ENCODE results near the gene TBATA. TPM values are rescaled to one million over a fixed set of nuclear protein-coding genes. Genes with fewer than 3 reads are reported as not detected.

The TBATA gene
- not detected in 3 replicates for polyA plus RNA-seq
- polyA plus RNA-seq (2011; ENCODE audit: low read depth) = not detected
- polyA plus RNA-seq (2011; cell fraction: cytosol; rRNA removed) = not detected in 2 replicates
- not detected in 2 replicates for polyA plus RNA-seq (2011; cell fraction: nucleus; rRNA removed)
- polyA plus RNA-seq (2012; ENCODE audit: low replicate concordance) = not detected in 2 replicates
- not detected in 3 replicates for polyA minus RNA-seq
- polyA minus RNA-seq (2011; cell fraction: cytosol; rRNA and poly(A)+ RNA removed) = not detected
- not detected in 2 replicates for polyA minus RNA-seq (2011; cell fraction: nucleus; rRNA and poly(A)+ RNA removed)

- no peak for TF ChIP-seq EZH2 (IDR thresholded peaks at IDR 0.05; ENCODE audit: low read length)
- no peak for TF ChIP-seq CTCF (optimal IDR thresholded peaks at IDR 0.05 in 1 of 3, IDR thresholded peaks at IDR 0.05 in 1 of 3, conservative IDR thresholded peaks at IDR 0.05 in 1 of 3; ENCODE audit: extremely low read depth in 1 of 3, insufficient read depth in 2 of 3, low read length in 3 of 3)
- Histone ChIP-seq H3K9me1 (ENCODE audit: control insufficient read depth, extremely low read depth, insufficient read depth, low read length) (no peaks in the 10 kb centered on the region), H3K4me2 (ENCODE audit: control insufficient read depth, extremely low read depth, insufficient read depth, low read depth, low read length) (no peak within 1 kb of the TSS), H3K79me2 (ENCODE audit: control insufficient read depth, insufficient read depth, low read length) (no peaks in the 10 kb centered on the region), H4K20me1 (ENCODE audit: control insufficient read depth, extremely low read depth, insufficient read depth, low read length) (no peaks in the 10 kb centered on the region), H3K36me3 (ENCODE audit: control insufficient read depth in 2 of 2, extremely low read depth in 1 of 2, insufficient read depth in 2 of 2, low read length in 2 of 2) (no peaks in the 10 kb centered on the region), H3K27ac (ENCODE audit: control insufficient read depth, insufficient read depth, low read length) (no peak within 1 kb of the TSS), H3K9ac (ENCODE audit: control insufficient read depth, extremely low read depth, insufficient read depth, low read length) (no peak within 1 kb of the TSS), H3K27me3 (ENCODE audit: control insufficient read depth, extremely low read depth, insufficient read depth, low read length) (peaks cover 10% of the 10 kb centered on the region), H2AFZ (ENCODE audit: control insufficient read depth, low read length) (no peak within 1 kb of the TSS), H3K4me1 (ENCODE audit: control insufficient read depth, extremely low read depth, insufficient read depth, low read length) (peaks cover 2% of the 10 kb centered on the region), H3K9me3 (ENCODE audit: control insufficient read depth, low read depth, low read length) (no peaks in the 10 kb centered on the region), H3K4me3 (ENCODE audit: control insufficient read depth in 2 of 3, extremely low read depth in 1 of 3, insufficient read depth in 2 of 3, low read depth in 1 of 3, low read length in 3 of 3) (no peak within 1 kb of the TSS)
- no peak for DNase-seq (ENCODE audit: low read depth, low spot score)
- dilution Hi-C loops (cut with MboI; ENCODE audit: extremely low pct_ligation_motif_present, low sequenced_read_pairs) = no loop called here
- no peak for FAIRE-seq
Observed at GRCh38 chr10:70785190-70785589, at the start of gene TBATA. Gene TBATA (minus strand): TSS chr10:70785377. CDS start chr10:70783379, 1,998 bp downstream.

DNA sequence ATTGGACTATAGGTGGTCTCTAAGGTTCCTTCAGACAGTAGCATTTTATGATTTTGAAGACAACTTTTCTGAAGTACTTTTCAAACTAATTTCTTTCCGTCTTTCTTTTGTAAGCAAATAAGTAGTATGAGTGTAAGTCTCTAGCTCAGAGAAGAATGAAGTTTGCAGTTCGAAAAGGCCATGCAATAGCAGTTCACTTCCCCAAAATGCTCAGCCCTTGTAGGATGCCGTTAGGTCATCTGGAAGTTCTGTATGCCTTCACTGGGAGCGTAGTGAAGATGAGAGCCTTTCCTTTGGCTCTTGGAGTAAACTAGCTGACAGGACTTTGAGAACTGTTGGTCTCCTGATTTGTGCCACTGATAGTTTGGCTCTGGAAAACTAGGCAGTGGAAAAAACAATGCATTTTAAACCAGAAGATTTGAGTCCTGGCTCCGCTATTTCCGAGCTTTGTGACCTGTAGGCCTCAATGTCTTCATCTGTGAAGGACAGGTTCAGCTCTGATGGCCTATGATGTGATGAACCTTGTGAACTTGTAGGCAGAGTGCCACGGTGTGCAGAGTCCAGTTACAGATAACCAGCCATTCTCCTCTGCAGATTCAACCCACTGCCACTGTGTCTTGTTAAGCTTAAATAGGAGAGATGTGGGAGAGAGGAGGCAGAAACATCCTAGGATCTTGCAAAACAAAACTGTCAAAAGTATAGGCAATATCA is 49.4 kb upstream of the TBATA start:
- Histone ChIP-seq H3K4me2 (ENCODE audit: control insufficient read depth, extremely low read depth, insufficient read depth, low read depth, low read length) (no peak overlapping the region), H3K9ac (ENCODE audit: control insufficient read depth, extremely low read depth, insufficient read depth, low read length) (no peak overlapping the region), H3K9me3 (ENCODE audit: control insufficient read depth, low read depth, low read length) (no peaks in the 10 kb centered on the region), H3K4me1 (ENCODE audit: control insufficient read depth, extremely low read depth, insufficient read depth, low read length) (peaks cover 41% of the 10 kb centered on the region), H3K9me1 (ENCODE audit: control insufficient read depth, extremely low read depth, insufficient read depth, low read length) (no peaks in the 10 kb centered on the region), H3K36me3 (ENCODE audit: control insufficient read depth in 2 of 2, extremely low read depth in 1 of 2, insufficient read depth in 2 of 2, low read length in 2 of 2) (peaks cover 4 to 8% of the 10 kb centered on the region in 2 experiments), H3K4me3 (ENCODE audit: control insufficient read depth in 2 of 3, extremely low read depth in 1 of 3, insufficient read depth in 2 of 3, low read depth in 1 of 3, low read length in 3 of 3) (no peak overlapping the region), H3K79me2 (ENCODE audit: control insufficient read depth, insufficient read depth, low read length) (peaks cover 48% of the 10 kb centered on the region), H4K20me1 (ENCODE audit: control insufficient read depth, extremely low read depth, insufficient read depth, low read length) (no peaks in the 10 kb centered on the region), H2AFZ (ENCODE audit: control insufficient read depth, low read length) (no peak overlapping the region), H3K27ac (ENCODE audit: control insufficient read depth, insufficient read depth, low read length) (no peak overlapping the region), H3K27me3 (ENCODE audit: control insufficient read depth, extremely low read depth, insufficient read depth, low read length) (no peaks in the 10 kb centered on the region)
- DNase-seq (ENCODE audit: low read depth, low spot score) (no peak), FAIRE-seq (no peak)
- dilution Hi-C loops (cut with MboI; ENCODE audit: extremely low pct_ligation_motif_present, low sequenced_read_pairs) = no loop called here
- no peak for TF ChIP-seq EZH2 (IDR thresholded peaks at IDR 0.05; ENCODE audit: low read length)
- no peak for TF ChIP-seq CTCF (optimal IDR thresholded peaks at IDR 0.05 in 1 of 3, IDR thresholded peaks at IDR 0.05 in 1 of 3, conservative IDR thresholded peaks at IDR 0.05 in 1 of 3; ENCODE audit: extremely low read depth in 1 of 3, insufficient read depth in 2 of 3, low read length in 3 of 3)
